Measurements from ENCODE around the gene RND2.

DNA sequence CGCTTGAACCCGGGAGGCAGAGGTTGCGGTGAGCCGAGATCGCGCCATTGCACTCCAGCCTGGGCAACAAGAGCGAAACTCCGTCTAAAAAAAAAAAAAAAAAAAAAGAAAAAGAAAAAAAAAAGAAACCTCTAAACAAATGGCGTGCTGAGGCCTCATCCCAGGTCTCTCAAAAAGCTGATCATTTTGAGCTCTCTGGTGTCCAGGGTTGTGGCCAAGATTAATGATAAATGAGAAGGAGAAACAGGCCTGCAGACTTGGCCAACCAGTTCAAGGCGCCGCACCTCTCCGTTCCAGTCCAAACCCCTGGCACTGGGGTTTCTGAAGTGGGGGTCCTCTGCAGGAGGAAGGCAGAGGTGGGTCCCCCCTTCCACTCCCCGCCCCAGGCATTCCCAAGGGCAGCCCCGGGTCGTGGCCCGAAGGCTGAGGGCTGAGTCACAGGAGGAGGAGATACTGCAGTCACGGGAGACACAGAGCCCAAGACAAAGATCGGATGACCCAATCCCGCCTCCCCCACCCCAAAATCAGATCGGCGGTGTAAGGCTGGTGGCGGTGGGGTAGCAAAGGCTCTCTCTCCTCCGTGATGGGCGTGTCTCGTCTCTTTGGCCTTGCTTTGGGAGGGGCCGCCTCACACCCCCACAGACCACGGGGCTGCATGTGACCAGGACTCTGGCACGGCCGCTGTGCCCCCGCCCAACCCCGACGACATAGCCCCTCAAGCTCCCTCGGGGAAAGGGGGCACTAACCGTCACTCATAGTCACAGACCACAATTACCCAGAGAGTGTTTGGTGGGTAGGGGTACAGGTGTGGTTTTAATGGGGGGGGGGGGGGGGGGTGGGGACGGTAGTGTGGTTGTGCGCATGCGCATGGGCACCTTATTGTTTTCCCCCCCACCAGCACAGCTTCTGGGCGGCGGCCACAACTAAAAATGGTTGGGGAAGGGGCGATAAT lies 4.0 kb upstream of the RND2 start:
- TF ChIP-seq POLR2AphosphoS5 (IDR thresholded peaks at IDR 0.05) (peak; percentile 51 to 74), EP300 (IDR thresholded peaks at IDR 0.05) (no peak), POLR2A (IDR thresholded peaks at IDR 0.05; ENCODE audit: low read depth) (no peak)
